NOMO-1 treated with DMSO at 0.1 percent for 48 hours (cell line): Measurements from ENCODE around the gene ATP12A.

Source experiments
- DNase-seq: peaks from one replicate; lab custom pipeline; 2025; ENCODE audit not compliant: unreplicated experiment; lab: John Stamatoyannopoulos, UW

ATP12A gene

DNA sequence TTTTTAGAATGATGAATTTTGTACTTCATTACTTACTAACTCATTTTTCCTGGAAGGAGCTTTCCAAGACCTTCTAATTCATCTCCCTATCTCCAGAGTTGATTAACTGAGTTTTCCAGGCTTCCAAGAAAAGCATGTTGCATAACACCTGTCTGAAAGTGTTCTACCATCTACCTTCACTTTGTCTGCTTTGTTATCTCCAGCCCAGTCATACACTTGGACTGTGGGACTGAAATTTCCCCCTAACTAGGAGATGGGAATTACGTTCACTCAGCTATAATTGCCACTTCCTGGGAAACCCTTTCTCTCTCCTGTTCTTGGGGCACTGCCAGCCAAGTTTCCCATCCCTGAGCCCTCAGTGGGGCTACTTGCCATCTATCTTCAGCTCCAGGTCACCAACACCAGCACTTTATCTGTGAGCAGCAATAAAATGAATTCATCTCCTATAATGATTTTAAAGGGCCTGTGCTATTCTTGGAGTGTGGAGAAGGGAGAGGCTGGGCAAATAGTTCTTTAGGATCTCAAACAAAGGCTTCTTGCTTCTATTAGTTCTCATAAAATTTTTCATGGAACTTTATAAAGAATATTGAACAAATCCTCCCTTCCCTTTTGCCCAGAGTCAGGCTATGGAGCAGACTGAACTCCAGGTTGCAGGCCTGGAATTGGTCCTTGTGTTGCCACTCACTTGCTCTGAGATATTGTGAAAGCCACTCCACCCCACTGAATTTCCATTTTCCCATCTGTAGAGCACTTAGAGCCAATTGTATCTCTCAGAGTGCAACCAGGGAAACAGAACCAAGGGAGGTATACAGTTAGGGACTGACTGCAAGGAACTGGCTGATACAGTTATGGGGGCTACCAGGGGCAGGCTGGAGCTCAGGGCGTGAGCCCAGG lies 17.8 kb upstream of the ATP12A start:
- no peak for DNase-seq

GRCh38 chr13:24663089-24663395 lies 17.2 kb upstream of the ATP12A start:
- no peak for DNase-seq

DNA sequence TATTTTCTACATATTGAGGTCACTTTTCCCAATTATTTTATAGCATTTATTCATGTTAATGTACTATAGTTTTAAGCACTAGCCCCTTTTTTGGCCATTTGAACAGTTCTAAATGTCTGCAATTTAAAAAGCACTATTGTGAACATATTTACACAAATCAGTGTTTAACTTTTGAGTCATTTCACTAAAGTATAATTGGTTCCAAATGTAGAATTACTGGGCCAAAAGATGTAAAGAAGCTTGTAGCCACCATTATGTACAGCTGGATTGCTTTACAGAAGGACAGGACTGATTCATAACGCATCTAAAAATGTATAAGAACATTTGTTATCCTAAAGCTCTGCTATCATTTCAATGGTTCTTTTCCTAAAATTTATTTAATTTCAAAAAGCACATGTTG lies 16.6 kb upstream of the ATP12A start:
- DNase-seq, result no peak

- no peak for DNase-seq
These were observed 15.3 kb upstream of the ATP12A start for GRCh38 chr13:24664726-24665409.

DNA sequence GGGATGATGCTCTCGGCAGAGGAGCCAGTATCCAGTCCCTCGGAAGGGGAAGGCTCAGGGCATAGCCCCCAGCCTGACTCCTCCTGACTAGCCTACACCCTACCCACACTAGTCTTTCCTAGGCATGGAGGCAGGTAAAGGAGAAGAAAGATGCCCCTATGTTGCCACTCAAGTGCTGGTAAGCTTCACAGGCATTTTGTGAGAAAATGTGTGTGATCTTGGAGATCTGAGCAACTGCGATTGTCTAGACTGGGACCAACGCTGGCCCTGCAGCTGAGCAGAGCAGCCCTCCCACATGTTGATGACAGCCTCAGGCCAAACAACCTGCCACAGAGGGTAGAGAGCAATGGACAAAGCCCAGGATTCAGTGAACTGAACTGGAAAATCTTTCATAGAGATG lies 11.7 kb upstream of the ATP12A start:
- DNase-seq, result no peak

- no peak for DNase-seq
These were observed 11.1 kb upstream of the ATP12A start for GRCh38 chr13:24668955-24669582.

DNA sequence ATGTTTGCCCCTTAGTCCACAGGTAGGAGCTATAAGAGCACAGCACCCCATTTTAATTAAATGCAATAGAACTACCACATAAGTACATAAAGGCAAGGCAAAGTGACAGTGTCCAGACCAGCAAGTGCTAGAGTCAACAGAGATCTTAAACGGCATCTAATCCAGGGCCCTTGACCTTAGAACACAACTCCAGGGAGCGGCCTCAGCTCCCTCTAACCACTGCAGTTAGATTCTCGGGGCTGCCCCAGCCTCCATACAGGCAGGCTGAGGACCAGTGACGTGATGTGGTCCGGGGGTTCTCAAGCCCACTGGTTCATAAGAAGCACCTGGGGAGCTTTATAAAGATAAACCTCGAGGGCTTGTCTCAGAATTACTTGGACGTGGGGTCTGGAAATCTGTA lies 10.0 kb upstream of the ATP12A start:
- no peak for DNase-seq

- DNase-seq, result peak; percentile 53
These were observed 9.2 kb upstream of the ATP12A start for GRCh38 chr13:24670961-24671381.

DNA sequence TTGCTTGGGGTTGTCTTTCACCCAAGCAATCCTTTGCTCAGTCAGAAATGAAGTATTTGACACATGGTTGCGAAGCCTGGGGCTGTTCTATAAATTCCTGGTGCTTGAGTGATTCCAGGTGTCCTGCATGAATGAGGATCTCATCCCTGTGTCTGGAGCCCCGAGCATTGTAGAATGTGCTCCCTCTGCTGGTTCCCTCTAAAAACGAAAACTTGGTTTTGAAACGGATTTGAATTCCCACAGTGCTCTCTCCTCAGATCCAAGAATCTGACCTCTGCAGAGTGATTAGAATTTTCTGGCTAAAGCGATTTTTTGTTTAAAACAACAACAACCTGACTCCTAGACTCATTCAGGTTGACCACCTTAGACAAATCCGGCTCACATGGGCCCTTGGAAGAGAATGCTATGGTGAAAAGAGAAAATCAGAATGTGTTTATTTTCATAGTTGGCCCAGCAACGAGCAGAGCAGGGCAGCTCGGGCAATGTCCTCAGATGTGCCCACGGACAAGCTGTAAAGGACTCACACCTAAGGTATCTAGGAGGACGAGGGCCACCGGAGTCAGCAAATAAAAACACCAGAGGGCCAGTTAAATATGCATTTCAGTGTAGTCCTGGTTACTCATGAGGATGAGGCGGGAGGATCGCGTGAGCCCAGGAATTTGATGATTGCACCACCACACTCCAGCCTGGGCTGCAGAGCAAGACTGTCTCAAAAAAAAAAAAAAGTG lies 8.7 kb upstream of the ATP12A start:
- peak; percentile 26 for DNase-seq

- peak; percentile 16 for DNase-seq
These were observed 7.8 kb upstream of the ATP12A start for GRCh38 chr13:24672141-24673132.

DNA sequence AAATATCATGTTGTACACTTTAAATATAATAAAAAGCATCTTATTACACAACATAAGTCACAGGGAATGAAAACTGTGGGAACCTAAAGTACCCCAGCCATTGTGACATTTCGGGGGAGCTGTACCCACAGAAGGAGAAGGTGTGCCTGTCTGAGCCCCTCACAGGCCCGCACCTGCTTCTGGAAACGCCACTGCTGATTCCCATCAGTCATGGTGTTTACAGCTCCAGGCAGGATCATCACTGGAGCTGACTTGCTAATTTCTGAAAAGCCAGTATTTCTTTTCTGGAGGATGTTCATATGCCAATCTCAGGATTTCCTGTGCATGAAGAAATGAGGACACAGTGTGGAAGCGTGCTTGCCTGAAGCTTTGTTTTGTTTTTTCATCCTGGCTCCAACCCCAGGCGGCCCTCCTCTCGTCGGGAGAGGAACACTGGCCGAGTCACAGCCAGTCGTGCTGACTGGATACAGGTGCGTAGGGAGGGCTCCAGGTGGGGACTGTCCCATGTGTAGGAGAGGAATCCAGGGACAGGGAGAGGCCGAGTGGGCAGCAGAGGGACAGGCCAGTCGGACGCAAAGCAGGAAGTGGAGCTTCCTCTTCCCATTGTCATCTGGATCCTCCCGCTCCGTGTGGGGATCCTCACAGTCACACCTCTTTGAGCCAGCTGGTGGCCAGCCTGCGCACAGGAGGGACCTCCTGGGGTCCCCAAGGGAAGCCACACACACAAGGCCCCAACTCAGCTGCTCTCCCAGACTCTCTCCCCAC lies 4.2 kb upstream of the ATP12A start:
- no peak for DNase-seq

DNA sequence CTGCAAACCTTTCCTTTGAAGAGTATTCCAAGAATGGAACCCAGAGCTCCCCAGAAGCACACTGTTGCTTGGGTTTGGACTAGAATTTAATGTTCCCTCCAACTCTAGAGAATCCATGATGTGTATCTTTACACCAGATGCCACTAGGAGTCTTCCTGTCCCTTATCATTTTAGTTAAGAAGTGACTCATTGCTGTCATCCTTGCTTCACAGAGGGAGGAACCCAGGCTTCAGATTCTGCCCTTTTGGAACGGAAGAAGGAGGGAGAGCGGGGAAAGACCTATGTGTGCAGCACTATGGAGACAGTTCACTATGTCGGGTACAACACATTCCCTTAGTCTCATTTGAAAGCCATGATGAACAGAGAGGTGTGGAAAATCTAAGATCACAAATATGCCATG lies 2.1 kb upstream of the ATP12A start:
- DNase-seq, result no peak

GRCh38 chr13:24679686-24680085 lies 522 bp upstream of the ATP12A start:
- DNase-seq, result no peak

- no peak for DNase-seq
These were observed 855 bp downstream of the ATP12A start for GRCh38 chr13:24680921-24681604.

- no peak for DNase-seq
These were observed 1.7 kb downstream of the ATP12A start for GRCh38 chr13:24681930-24682329.

DNA sequence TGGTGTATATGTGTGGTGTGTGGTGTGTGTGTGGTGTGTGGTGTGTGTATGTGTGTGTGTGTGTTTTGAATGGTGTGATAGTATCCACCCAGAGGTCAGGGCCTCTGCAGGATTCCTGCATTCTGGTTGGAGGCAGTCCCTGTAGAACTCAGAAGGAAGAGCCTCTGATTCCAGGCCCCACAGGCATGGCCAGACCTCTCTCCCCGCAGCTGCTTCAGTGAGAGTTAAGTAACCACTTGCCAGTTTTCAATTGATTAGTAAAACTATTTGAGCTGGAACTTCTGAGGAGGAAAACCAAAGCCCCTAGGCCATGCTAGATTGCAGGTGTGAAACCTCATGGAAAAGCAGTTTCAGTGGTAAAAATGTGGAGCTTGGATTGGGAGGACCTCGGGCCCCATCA lies 2.1 kb downstream of the ATP12A start:
- DNase-seq, result no peak

DNA sequence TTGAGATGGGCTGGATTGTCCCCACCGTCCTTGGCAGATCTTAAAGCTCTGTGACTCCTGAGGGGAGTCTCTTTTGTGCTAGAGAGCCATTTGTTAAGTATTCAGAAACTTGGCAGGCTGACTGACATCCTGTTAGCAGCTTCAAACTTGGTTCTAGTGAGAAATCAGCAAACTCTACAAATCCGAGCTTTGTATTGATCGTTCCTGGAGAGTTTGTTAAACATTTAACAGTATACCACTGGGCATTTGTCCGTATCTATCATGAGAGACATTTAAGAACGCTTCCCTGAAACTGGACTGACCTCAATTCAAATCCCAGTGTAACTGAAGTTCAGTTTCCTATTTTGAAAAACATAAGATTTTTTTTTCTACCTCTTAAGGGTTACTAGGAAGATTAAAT lies 3.1 kb downstream of the ATP12A start:
- no peak for DNase-seq

GRCh38 chr13:24683838-24684599 lies 3.8 kb downstream of the ATP12A start:
- DNase-seq, result peak; percentile 3
